ENCODE data around the gene CCDC47. TPM values are rescaled to one million over a fixed set of nuclear protein-coding genes. Genes with fewer than 3 reads are reported as not detected.
"Not testable (repeated sequence)": the region's sequence is repeated elsewhere in the genome, so short reads cannot be mapped to it uniquely, and the experiment has no call there.

Gene CCDC47, protein sequence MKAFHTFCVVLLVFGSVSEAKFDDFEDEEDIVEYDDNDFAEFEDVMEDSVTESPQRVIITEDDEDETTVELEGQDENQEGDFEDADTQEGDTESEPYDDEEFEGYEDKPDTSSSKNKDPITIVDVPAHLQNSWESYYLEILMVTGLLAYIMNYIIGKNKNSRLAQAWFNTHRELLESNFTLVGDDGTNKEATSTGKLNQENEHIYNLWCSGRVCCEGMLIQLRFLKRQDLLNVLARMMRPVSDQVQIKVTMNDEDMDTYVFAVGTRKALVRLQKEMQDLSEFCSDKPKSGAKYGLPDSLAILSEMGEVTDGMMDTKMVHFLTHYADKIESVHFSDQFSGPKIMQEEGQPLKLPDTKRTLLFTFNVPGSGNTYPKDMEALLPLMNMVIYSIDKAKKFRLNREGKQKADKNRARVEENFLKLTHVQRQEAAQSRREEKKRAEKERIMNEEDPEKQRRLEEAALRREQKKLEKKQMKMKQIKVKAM
- polyA plus RNA-seq (ENCODE audit: insufficient read depth in 1 of 5, insufficient read length in 5 of 5, low replicate concordance in 1 of 5) = 100 to 1,000 TPM in 1 of 5 donors, 10 to 100 TPM in 4; 79.7 to 107 (median 85.9) TPM
- long read RNA-seq, donor 1, transcript CCDC47-201 (13 exons, 3,466 nt) = major isoform, 30 of 44 reads
- long read RNA-seq, donor 1, partial matches to known transcripts = 8 of 44 reads
- long read RNA-seq, donor 1, other reads (novel, unspliced or antisense) = 0 of 44 reads
- long read RNA-seq, donor 2, transcript CCDC47-201 (13 exons, 3,466 nt) = major isoform, 17 of 22 reads
- long read RNA-seq, donor 2, partial matches to known transcripts = 0 of 22 reads
- long read RNA-seq, donor 2, other reads (novel, unspliced or antisense) = 5 of 22 reads
- long read RNA-seq, donor 3, transcript CCDC47-201 (13 exons, 3,466 nt) = major isoform, 15 of 17 reads
- long read RNA-seq, donor 3, partial matches to known transcripts = 0 of 17 reads
- long read RNA-seq, donor 3, other reads (novel, unspliced or antisense) = 0 of 17 reads
- long read RNA-seq, donor 4, transcript CCDC47-201 (13 exons, 3,466 nt) = major isoform, 14 of 16 reads
- long read RNA-seq, donor 4, partial matches to known transcripts = 0 of 16 reads
- long read RNA-seq, donor 4, other reads (novel, unspliced or antisense) = 0 of 16 reads
- long read RNA-seq, donor 5, transcript CCDC47-206 (2 exons, 588 nt) = minor isoform, 7 of 38 reads
- long read RNA-seq, donor 5, transcript CCDC47-201 (13 exons, 3,466 nt) = major isoform, 21 of 38 reads
- long read RNA-seq, donor 5, partial matches to known transcripts = 8 of 38 reads
- long read RNA-seq, donor 5, other reads (novel, unspliced or antisense) = 0 of 38 reads
- long read RNA-seq, donor 6, transcript CCDC47-201 (13 exons, 3,466 nt) = major isoform, 27 of 46 reads
- long read RNA-seq, donor 6, transcript CCDC47-204 (12 exons, 1,719 nt) = minor isoform, 5 of 46 reads
- long read RNA-seq, donor 6, partial matches to known transcripts = 13 of 46 reads
- long read RNA-seq, donor 6, other reads (novel, unspliced or antisense) = 0 of 46 reads
- long read RNA-seq, donor 7, transcript CCDC47-201 (13 exons, 3,466 nt) = major isoform, 22 of 246 reads
- long read RNA-seq, donor 7, partial matches to known transcripts = 199 of 246 reads
- long read RNA-seq, donor 7, other reads (novel, unspliced or antisense) = 20 of 246 reads
- long read RNA-seq, donor 8, partial matches to known transcripts = 0 of 3 reads
- long read RNA-seq, donor 8, other reads (novel, unspliced or antisense) = 0 of 3 reads

DNA sequence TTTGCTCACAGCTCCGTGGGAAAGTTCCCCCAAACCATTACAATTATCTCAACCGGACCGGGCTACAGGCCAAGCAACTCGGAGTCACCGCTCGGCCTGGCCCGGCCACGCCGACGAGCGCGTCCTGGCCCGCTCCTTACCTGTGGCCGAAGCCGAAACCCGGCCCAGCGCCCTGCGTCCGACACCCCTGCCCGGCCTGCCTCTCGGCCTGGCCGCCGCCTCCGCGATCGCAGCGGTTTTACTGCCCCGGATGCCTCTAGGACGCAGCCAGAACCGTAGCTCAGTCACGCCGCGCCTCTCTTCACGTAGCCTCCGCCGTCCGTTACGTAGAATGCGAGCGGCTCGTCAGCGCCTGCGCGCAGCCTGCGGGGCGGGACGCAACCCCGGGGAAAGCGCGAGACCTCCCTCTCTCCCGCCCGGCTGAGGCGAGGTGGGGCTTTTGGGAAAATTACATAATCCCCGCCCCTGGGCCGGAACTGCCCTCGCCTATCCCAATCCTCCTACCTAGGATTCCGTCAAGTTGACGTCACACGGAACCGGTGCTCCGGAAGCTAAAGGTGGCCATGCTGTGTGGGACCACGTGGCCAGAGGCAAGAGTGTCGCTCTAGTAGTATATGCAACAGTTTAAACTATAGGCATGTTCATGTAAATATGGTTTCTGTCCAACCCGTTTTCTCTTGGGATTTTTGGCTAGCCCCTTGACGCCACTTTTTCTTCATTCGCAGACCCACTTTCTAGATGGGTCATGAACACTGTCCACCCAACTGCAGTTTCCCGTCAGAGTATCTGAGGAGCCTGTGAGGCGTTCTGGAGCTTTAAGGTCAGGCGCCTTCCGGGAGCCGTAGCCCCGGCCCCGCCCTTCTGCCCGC lies at the start of gene CCDC47:
Gene CCDC47 (minus strand): TSS at position 326 of the 869 bp plus-strand sequence. CDS start 7,422 bp downstream, outside the sequence.
- peak; percentile 99 to 100 for DNase-seq

DNA sequence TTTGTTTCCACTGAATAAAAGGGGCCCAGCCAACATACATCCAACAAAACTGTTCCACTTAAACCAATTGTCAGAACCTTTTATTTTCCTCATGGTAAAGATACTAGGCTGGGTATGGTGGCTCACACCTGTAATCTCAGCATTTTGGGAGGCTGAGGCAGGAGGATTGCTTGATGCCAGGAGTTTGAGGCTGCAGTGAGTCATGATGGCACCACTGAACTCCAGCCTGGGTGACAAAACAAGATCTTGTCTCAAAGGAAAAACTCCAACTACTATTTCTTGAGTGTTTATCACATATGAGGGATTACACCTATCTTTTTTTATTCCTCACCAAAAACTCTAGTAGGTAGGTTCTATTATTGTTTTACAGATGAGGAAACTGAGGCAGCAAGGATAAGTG lies 49.1 kb upstream of the CCDC47 start:
- DNase-seq = no peak

DNA sequence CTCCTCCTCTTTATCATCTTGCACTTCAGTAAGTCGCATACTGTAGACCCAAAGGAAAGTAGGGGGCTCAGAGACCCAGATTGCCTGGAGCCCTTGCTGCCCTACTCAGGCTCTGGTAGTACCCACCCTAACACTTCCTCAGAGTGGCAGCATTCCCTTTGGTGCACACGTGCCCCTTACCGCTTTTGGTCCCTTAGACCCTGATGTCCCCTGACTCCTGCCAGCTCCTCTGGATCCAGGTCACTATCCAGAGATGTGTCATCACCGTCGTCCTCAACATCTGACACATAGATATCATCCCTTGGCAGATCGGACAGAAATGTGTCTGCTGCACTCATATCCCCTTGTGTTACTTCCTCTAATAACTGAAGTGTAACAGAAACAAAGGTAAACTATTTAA lies 48.4 kb upstream of the CCDC47 start:
- DNase-seq = no peak

DNA sequence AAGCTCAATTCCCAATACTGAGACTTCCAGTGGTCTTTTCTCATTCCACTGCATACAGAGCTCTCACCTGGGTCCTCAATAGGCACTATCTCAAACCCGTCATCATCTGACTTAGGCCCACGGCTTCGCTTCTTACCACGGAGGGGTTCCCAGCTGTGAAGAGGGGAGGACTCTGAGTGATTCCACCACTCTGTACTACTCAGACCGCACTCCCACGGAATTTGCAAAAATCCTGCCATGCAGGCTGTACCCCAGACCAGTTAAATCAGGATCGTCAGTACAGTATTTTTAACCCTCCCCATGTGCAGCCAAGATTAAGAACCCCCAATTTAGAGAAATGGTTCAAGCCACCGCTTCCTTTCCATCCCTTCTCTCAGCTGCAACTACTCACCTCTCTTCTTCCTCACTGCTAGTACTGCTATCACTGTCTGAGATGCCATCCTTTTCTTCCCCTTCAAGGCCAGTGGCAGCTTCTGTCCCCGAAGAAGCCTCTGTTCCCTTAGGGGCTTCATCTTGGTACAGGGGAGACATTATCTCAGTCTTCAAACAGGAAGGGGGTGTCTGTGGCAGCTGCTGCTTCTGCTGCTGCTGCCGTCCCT lies 47.7 kb upstream of the CCDC47 start:
- DNase-seq = no peak

DNA sequence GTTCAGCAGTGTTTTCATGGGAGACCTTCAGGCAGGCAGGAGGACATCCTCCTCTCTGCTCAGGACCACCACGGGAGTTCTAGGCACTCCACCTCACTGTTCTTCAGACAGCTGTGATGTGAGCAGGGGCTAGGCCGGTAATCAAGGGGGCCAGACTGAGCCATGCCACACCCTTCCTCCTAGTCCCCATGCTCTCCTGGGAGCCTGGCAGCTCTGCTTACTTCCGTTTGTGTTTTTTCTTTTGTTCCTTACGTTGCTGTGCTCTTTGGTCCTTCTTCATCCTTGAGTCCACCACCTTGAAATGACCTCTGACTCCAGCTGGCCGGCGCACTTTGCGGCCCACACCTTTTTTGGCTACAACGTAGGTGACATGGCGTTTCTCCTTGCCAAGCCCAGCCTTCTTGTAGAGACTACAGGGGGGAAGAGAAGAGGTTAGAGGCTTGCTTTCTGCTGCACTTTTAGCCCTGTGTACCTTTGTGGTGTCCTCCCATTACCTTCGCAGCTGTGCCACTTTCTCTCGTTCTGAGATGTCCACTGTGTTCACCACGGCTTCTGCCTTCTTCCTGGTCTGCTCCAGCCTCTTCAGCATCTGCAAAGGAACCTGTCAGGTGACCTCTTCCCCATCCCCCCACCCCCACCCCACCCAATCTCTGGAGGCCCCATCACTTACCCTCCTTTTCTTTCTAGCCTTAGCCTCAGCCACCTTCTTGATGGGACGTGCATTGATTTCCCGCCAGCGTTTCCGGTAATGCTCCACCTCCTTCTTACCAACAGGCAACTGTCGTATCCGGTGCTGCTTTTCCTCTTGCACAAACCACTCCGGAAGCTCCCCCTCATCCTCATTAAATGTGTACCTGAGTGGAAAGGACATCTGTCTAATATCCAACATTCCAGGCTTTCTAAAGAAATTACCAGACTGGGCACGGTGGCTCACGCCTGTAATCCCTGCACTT lies 46.5 kb upstream of the CCDC47 start:
- DNase-seq = no peak

DNA sequence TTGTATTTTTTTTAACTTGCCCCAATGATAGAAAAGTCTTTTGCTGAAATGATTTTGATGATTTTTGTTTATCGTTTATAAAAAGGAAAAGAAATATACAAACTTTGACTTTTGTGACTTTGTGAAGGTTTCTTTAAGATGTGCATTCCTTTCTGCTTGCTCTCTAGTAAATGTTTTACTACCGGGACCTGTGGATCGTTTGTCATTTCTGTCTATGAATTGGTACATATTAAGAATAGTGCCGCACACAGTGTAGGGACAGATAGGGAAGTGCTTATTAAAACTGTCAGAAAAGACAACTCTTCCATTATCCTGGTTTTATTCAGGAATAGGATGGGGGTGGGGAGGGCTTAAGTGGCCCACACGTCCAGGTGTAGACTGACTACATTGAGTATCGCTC lies 45.7 kb upstream of the CCDC47 start:
- no peak for DNase-seq

DNA sequence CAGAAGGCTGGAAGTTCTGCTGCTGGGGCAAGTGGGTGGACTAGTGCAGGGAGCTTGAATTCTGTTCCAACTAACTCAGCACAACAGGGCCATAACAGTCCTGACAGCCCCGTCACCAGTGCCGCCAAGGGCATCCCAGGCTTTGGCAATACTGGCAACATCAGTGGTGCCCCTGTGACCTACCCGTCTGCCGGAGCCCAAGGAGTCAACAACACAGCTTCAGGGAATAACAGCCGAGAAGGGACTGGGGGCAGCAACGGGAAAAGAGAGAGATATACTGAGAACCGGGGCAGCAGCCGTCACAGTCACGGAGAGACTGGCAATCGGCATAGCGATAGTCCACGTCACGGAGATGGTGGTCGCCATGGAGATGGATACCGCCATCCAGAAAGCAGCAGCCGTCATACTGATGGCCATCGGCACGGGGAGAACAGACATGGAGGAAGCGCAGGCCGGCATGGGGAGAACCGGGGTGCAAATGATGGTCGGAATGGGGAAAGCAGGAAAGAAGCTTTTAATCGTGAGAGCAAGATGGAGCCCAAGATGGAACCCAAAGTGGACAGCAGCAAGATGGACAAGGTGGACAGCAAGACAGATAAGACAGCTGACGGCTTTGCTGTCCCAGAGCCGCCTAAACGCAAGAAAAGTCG lies 44.5 kb upstream of the CCDC47 start:
- DNase-seq = no peak

DNA sequence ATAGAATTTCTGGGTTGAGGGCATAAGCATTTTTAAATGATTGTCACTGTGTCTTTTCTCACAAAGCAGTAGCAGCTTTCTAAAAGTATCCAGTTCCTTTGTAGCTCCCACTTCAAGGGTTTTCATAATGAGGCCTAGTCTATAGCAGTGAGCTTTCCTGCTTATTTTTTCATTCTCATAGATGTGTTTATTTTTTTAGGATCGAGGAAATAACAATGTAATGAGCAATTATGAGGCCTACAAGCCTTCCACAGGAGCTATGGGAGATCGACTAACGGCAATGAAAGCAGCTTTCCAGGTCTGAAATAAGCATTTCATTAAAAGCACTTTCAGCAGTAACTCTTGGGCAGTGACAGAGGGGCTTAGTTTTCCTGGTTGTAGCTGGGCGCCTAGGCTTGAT lies 43.3 kb upstream of the CCDC47 start:
- DNase-seq = no peak

DNA sequence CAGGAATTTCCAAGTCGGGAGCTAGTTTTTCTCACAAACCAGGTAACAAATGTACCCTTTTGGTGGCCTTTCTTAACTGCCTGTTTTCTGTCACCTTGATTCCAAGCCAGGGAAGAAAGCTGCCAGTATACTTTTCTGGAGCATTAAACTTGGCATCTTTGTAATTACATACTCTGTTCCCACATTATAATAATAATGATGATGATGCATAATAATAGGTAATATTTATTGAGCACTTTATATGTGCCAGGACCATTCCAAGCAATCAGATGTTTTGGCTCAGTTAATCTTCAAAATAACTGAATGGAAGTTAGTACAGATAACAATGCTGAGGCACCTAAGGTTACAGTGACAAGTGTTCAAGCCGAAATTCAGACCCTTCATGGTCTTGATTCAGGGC lies 42.7 kb upstream of the CCDC47 start:
- no peak for DNase-seq

DNA sequence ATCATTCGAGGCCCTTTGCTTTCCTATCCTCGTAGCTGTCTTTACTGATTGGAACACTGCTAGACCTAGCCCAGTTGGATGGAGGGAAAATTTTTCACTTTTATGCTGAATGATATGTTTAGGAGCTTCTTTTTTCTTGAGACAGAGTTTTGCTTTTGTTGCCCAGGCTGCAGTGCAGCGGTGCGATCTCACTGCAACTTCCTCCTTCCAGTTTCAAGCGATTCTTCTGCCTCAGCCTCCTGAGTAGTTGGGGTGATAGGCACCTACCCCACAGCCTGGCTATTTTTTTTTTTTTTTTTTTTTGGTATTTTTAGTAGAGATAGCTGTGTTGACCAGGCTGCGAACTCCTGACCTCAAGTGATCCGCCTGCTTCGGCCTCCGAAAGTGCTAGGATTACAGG lies 36.6 kb upstream of the CCDC47 start:
- no peak for DNase-seq

DNA sequence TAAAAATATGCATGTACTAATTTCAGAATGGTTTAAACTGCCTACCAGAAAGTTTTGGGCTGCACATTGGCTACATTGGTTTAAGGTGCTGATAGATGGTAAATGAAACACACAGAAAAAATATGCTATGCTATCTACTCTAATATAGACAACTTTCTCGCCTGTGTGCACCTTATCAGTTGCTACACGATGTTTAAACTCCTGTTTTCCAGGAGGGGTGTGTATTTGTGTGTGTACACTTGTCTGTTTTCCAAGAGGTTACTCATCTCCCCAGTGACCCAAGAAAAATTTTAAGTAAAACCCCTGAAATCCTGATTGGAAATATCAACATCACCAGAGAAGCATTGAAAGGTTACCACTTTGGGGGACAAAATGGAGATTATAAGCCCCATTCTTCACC lies 32.2 kb upstream of the CCDC47 start:
- no peak for DNase-seq

DNA sequence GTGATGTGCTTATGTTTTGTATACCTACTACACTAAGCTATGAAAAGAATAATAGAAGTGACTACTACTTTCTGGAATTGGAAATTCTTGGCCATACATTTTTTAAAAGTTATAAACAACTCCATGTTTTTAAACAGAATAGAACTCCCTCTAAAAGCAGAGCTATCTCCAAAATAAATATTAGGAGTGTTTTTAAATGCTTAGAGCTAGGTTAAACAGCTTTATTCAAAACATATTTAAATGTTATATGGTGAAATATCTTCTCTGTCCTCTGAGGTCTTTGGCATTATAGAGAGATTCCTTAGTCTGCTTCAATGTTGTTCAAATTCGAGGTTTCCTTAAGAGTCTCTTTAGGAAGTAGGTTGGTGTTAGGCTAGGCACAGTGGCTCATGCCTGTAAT lies 30.9 kb upstream of the CCDC47 start:
- DNase-seq = no peak

DNA sequence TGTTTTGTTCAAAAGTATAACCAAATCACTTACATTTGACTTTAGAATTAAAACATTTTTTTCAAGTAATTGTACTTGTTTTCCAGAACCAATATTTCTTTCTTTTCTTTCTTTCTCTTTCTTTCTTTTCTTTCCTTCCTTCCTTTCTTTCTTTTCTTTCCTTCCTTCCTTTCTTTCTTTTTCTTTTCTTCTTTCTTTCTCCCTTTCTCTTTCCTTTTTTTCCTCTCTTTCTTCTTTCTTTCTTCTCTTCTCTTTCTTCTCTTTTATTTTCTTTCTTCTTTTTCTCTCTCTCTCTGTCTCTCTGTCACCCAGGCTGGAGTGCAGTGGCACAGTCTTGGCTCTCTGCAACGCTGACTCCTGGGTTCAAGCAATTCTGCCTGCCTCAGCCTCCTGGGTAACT lies 27.4 kb upstream of the CCDC47 start:
- no peak for DNase-seq

DNA sequence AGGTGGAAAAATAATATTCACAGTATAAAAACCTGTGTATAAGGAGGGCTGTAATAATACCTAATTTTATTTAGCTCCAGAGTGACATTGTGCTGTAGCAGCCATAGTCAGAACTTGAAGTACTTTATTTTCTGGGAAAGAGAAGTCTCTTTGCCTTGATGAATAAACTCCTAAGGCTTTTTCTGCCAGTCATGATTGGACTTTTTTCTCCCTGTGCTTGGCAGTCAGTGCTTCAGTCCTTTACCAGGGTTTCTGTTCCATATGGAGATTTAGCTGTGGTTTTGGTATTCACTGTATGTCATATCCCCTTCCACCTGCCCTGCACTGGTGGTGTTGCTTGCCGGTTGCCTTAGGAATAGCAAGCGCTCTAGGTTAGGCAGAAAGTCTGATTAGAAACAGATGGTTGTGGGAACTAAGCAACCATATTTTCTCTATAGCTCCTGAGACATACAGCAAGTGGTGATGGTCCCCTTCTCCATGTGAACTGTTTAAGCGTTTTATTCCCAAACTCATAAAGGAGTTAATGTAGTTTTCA lies 25.2 kb upstream of the CCDC47 start:
- DNase-seq = no peak

DNA sequence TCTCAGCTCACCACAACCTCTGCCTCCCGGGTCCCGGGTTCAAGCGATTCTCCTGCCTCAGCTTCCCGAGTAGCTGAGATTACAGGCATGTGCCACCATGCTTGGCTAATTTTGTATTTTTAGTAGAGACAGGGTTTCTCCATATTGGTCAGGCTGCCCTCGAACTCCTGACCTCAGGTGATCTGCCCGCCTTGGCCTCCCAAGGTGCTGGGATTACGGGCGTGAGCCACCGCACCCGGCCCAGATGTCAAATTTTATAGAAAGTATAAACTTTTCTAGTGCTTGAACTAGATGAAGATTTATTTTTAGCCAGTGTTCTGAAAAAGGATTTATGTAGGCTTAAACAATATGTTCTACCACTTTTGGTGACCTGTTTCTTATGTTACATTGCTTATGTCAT lies 23.0 kb upstream of the CCDC47 start:
- not testable (repeated sequence) for DNase-seq

DNA sequence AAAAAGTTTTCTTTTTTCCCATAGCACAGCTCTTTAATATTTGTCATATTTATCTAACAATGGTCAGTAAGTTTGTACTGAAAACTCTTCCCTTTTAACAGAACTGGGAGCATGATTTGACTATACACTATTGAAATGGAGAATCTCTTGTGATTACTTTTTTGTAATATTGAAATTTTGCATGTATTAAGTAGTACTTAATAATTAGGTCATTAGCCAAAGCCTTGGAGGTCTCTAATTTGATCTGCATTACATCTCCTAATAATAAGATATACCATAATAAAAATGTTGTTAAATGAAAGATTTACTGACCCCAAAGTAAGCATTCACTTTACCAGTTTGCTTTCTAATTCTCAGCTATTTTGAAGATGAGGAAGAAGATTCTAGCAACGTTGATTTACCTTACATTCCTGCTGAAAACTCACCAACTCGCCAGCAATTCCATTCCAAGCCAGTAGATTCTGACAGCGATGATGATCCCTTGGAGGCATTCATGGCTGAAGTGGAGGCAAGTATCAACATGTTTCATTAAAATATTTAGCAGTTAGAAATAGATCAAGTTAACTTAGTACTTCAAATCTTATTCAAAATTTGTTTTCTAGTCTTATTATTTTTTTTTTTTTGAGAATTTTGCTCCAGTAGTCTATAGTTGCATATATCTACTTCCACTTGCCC lies 18.8 kb upstream of the CCDC47 start:
- no peak for DNase-seq

DNA sequence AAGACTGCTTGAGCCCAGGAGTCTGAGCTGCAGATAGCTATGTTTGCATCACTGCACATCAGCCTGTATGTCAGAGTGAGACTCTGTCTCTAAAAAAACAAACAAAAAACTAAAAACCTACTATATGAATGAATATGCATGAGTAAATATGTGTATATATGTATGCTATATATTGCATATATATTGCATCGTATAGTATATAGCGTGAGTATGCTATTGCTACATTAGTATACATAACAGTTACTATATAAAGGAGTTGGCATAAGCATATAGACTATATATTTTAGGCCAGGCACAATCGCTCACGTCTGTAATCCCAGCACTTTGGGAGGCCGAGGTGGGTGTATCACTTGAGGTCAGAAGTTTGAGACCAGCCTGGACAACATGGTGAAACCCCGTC lies 16.7 kb upstream of the CCDC47 start:
- no peak for DNase-seq

All from right lung (tissue), 10 donors.